HFFc6 (cell line): ENCODE data around the gene NDUFV1. TPM values are rescaled to one million over a fixed set of nuclear protein-coding genes. Genes with fewer than 3 reads are reported as not detected.

Source experiments
- DNase-seq: peaks from one replicate; pipeline ENCODE4 v3.0.0-alpha.2; 2018
- H3K27ac Mint-ChIP-seq: 2 replicates; pipeline ENCODE4 v1.8.0; 2020; ENCODE audit warnings: mild to moderate bottlenecking, mixed read lengths
- H3K27me3 Mint-ChIP-seq: 2 replicates; pipeline ENCODE4 v1.8.0; 2021; ENCODE audit warnings: mild to moderate bottlenecking, moderate library complexity, mixed read lengths; ENCODE audit not compliant: insufficient read depth
- H3K36me3 Mint-ChIP-seq: 2 replicates; pipeline ENCODE4 v1.8.0; 2021; ENCODE audit warnings: low read depth, mixed read lengths
- H3K4me1 Mint-ChIP-seq: 2 replicates; pipeline ENCODE4 v1.8.0; 2020; ENCODE audit warnings: low read depth, mixed read lengths
- H3K4me3 Mint-ChIP-seq: 2 replicates; pipeline ENCODE4 v1.8.0; 2020; ENCODE audit warnings: mild to moderate bottlenecking, moderate library complexity, mixed read lengths
- H3K9me3 Mint-ChIP-seq: 2 replicates; pipeline ENCODE4 v1.8.0; 2020; ENCODE audit warnings: mild to moderate bottlenecking, mixed read lengths
- total RNA-seq, 6 experiments: library from RNA; stranded (reverse); fragmentation: NEBNext Ultra II Directional; extraction: Animal tissue kit (Norgen Biotek cat#: 25700); gene quantifications; 2 replicates in 1 of 6; 3 replicates in 5 of 6; pipeline ENCODE4 v1.2.3, GENCODE V29; 2021
- TF ChIP-seq, protein P1 (sequence below): fragments of 200-600 bp; sonication (generic); IDR thresholded peaks from 2 replicates; pipeline ENCODE4 v1.5.0; 2021; ENCODE audit warnings: antibody characterized with exemption, mild to moderate bottlenecking

NDUFV1 gene
- total RNA-seq, 6 experiments from 2014 or later: 130 to 150 (median 135) TPM

DNA sequence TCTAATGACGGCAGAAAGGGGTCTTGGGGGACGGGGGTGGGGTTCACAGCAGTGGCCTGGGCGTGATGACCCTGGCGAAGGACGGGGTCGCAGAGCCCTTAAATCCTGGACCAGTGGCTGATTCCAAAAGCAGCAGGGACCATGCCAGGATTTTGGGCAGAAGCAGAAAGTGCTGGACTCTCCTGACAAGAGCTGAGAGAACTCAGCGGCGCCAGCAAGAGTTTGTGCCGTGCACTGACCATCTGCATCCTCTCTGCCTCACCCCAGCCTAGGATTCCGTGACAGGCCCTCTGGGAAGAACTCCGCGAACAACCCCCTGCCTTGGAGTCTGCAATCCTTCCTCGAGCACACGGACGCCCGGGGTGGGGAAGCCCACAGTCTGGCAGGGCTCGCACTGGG is 644 bp upstream of the NDUFV1 start:
- H3K4me3 Mint-ChIP-seq: peak overlapping the region; percentile 91
- no peak for DNase-seq
- no peaks in the 10 kb centered on the region for H3K36me3 Mint-ChIP-seq

DNA sequence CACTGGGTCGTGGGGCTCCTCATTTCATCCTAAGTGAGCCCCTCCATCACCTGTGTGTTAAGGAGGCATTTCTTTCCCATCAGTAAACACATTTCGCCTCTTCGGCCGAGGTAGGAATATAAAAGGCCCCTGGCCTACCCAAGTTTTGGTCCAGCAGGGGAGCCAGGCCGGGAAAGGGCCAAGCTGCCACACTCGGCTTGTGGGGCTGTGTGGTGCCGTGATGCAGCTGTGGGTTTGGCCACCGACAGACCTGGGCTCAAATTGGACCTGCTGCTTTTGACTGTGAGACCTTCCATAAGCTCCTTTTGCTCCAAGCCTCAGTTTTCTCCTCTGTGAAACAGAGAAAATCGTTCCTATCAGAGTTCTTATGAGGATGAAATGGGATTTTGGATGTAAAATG is 771 bp downstream of the NDUFV1 start:
- TF ChIP-seq, protein P1, sequence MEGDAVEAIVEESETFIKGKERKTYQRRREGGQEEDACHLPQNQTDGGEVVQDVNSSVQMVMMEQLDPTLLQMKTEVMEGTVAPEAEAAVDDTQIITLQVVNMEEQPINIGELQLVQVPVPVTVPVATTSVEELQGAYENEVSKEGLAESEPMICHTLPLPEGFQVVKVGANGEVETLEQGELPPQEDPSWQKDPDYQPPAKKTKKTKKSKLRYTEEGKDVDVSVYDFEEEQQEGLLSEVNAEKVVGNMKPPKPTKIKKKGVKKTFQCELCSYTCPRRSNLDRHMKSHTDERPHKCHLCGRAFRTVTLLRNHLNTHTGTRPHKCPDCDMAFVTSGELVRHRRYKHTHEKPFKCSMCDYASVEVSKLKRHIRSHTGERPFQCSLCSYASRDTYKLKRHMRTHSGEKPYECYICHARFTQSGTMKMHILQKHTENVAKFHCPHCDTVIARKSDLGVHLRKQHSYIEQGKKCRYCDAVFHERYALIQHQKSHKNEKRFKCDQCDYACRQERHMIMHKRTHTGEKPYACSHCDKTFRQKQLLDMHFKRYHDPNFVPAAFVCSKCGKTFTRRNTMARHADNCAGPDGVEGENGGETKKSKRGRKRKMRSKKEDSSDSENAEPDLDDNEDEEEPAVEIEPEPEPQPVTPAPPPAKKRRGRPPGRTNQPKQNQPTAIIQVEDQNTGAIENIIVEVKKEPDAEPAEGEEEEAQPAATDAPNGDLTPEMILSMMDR: no peak
- H3K27me3 Mint-ChIP-seq: peaks cover 13% of the 10 kb centered on the region
- no peak for DNase-seq
- H3K4me1 Mint-ChIP-seq: peaks cover 12% of the 10 kb centered on the region
- H3K36me3 Mint-ChIP-seq: no peaks in the 10 kb centered on the region
- peak overlapping the region; percentile 81 for H3K27ac Mint-ChIP-seq
- H3K9me3 Mint-ChIP-seq: 0 out of 2 replicates have a peak, but pooled peaks cover 3% of the 10 kb centered on the region
- H3K4me3 Mint-ChIP-seq: peak overlapping the region; percentile 91

More for the DNA sequence above, 644 bp upstream of the NDUFV1 start:
- Mint-ChIP-seq H3K9me3 (peaks cover 4% of the 10 kb centered on the region; the same call in 1 of the 2 replicates), H3K4me1 (peaks cover 12% of the 10 kb centered on the region), H3K27ac (peak overlapping the region; percentile 60; the same call in 1 of the 2 replicates), H3K27me3 (peaks cover 15% of the 10 kb centered on the region)
- TF ChIP-seq, protein P1: no peak

DNA sequence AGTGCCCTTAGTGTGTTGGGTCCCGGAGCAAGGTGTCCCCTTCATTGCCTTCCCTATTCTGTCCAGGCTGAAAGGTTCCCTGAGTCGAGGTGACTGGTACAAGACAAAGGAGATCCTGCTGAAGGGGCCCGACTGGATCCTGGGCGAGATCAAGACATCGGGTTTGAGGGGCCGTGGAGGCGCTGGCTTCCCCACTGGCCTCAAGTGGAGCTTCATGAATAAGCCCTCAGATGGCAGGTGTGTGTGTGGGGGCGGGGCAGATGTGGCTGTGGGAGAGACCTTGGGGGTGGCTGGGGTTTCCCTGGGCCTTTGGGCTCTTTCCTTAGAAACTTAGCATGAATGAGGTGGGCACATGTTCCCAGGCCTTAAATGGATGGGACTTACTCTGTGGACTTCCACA is 1.8 kb downstream of the NDUFV1 start:
- H3K4me1 Mint-ChIP-seq: peaks cover 12% of the 10 kb centered on the region
- TF ChIP-seq, protein P1: no peak
- peak overlapping the region; percentile 91 for H3K4me3 Mint-ChIP-seq
- H3K27me3 Mint-ChIP-seq: peaks cover 8% of the 10 kb centered on the region
- no peak for DNase-seq
- no peaks in the 10 kb centered on the region for H3K36me3 Mint-ChIP-seq
- H3K27ac Mint-ChIP-seq: no peak overlapping the region
- no peaks in the 10 kb centered on the region for H3K9me3 Mint-ChIP-seq

DNA sequence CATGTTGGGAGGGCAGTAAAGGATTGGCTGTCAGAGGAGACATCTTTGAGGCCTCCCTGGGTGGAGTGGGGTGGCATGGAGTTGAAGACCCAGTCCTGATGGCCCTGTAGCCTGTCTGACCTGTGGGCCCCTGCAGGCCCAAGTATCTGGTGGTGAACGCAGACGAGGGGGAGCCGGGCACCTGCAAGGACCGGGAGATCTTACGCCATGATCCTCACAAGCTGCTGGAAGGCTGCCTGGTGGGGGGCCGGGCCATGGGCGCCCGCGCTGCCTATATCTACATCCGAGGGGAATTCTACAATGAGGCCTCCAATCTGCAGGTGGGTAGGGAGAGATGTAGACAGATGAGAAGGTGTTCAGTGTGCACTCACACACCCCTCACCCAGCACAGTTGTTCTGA is 2.6 kb downstream of the NDUFV1 start:
- no peaks in the 10 kb centered on the region for H3K9me3 Mint-ChIP-seq
- H3K27me3 Mint-ChIP-seq: peaks cover 6% of the 10 kb centered on the region
- H3K27ac Mint-ChIP-seq: no peak overlapping the region
- TF ChIP-seq, protein P1: no peak
- peaks cover 12% of the 10 kb centered on the region for H3K4me1 Mint-ChIP-seq
- H3K4me3 Mint-ChIP-seq: no peak overlapping the region
- H3K36me3 Mint-ChIP-seq: no peaks in the 10 kb centered on the region
- no peak for DNase-seq

DNA sequence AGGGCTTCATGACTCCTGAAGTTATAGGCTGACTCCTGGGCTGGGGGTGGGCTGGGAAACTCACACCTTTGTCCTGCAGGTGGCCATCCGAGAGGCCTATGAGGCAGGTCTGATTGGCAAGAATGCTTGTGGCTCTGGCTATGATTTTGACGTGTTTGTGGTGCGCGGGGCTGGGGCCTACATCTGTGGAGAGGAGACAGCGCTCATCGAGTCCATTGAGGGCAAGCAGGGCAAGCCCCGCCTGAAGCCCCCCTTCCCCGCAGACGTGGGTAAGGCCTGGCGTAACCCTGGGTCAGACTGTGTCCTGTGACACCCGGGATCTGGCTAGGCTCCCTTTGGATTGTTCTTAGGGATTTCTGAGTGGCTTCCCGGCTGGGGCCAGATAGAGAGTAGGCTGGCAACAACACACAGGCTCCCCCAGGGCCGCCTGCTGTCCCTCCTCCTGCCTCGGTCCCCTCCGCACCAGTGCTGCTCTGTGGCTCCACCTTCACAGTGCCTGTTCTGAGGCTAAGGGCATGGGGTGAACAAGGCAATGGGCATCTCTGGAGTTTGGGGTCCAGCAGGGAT is 3.6 kb downstream of the NDUFV1 start:
- DNase-seq: no peak
- Mint-ChIP-seq H3K36me3 (no peaks in the 10 kb centered on the region), H3K27me3 (no peaks in the 10 kb centered on the region; the same call in 1 of the 2 replicates), H3K4me3 (no peak overlapping the region), H3K4me1 (peaks cover 12% of the 10 kb centered on the region), H3K27ac (no peak overlapping the region), H3K9me3 (no peaks in the 10 kb centered on the region)
- TF ChIP-seq, protein P1: no peak
